Measurements from ENCODE around the gene BRINP3.

The BRINP3 gene

DNA sequence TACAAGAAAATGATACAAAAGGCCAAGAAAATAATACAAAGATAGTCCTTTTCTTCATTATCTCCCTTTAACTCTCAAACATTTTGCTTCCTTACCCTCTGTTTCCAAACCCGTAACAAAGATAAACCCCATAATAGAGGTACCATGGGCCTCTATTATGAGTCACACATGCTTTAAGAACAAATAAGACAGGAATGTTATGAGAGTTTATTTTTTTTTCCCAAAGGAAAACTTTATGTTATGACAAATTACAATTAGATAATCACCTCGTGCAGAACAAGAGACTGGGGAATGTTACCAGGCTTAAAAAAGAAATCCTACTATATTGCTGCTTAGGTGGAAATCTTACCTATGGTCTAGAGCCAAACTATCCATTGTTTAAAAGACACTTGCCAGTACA lies 272.0 kb downstream of the BRINP3 start (continued):
- TF ChIP-seq AEBP2 (tag by site-specific recombination; IDR thresholded peaks at IDR 0.05; ENCODE audit: borderline replicate concordance) = no peak

DNA sequence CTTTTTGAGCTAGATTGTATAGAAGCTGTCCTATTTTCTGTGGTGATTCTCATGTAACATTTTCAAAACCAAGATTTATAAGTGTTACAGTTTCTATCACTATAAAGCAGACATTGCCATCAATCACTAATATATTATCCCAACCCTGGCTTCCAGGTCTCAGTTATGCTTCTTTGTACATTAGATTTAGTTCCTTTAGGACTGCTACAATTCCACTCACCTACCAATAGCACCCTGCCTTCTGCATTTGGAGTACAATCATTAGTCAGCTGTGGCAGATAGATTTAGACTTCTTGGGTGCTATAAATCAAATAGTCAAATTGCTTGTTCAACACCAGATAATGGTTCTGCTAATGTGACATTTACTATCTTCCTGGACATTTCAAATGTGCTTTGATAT lies 281.6 kb downstream of the BRINP3 start:
- ChIA-PET POLR2A (no interaction called here), CTCF (interaction anchor here (1.2 kb wide), 1 partner anchor 112 kb away, joined by 3 read pairs; no protein-coding TSS in a partner anchor)
- Histone ChIP-seq H3K36me3 (ENCODE audit: control insufficient read depth in 2 of 2, insufficient read depth in 1 of 2, low read length in 2 of 2) (no peaks in the 10 kb centered on the region), H3K27ac (ENCODE audit: extremely low read depth, low read depth, low read length) (no peak overlapping the region), H3K9me3 (ENCODE audit: control insufficient read depth, insufficient read depth, low read depth, low read length) (no peaks in the 10 kb centered on the region), H3K4me1 (ENCODE audit: control insufficient read depth, insufficient read depth, low read length) (no peaks in the 10 kb centered on the region), H3K4me3 (ENCODE audit: low read depth, low read length) (no peak overlapping the region)
- TF ChIP-seq ZNF473 (tag by site-specific recombination; IDR thresholded peaks at IDR 0.05) (no peak), ZBTB49 (tag by site-specific recombination; IDR thresholded peaks at IDR 0.05; ENCODE audit: low read depth) (no peak), ZNF274 (IDR thresholded peaks at IDR 0.05; ENCODE audit: low read length) (no peak), ZNF274 (tag by site-specific recombination; IDR thresholded peaks at IDR 0.05; ENCODE audit: borderline replicate concordance) (no peak), ZEB2 (tag by site-specific recombination; IDR thresholded peaks at IDR 0.05) (no peak), ZBTB1 (tag by site-specific recombination; IDR thresholded peaks at IDR 0.05) (no peak), ZNF791 (tag by site-specific recombination; IDR thresholded peaks at IDR 0.05) (no peak), YY2 (tag by site-specific recombination; IDR thresholded peaks at IDR 0.05) (no peak), PATZ1 (tag by site-specific recombination; IDR thresholded peaks at IDR 0.05) (no peak), IKZF3 (tag by site-specific recombination; IDR thresholded peaks at IDR 0.05) (no peak), ZNF629 (tag by site-specific recombination; IDR thresholded peaks at IDR 0.05) (no peak), ZNF404 (tag by site-specific recombination; IDR thresholded peaks at IDR 0.05) (no peak), ZNF280D (tag by site-specific recombination; IDR thresholded peaks at IDR 0.05) (no peak), ZNF530 (tag by site-specific recombination; IDR thresholded peaks at IDR 0.05; ENCODE audit: low read depth) (no peak), RBAK (tag by site-specific recombination; IDR thresholded peaks at IDR 0.05) (no peak)

All from HEK293 (cell line).